HT-29 (cell line): Measurements from ENCODE around the gene HRH2. TPM values are rescaled to one million over a fixed set of nuclear protein-coding genes. Genes with fewer than 3 reads are reported as not detected.
"Not testable (repeated sequence)": the region's sequence is repeated elsewhere in the genome, so short reads cannot be mapped to it uniquely, and the experiment has no call there.

ENCODE experiments used
- DNase-seq: peaks from one replicate; pipeline ENCODE4 v3.0.0-alpha.2; 2015; ENCODE audit warnings: low spot score
- total RNA-seq: library from RNA; depleted of rRNA; stranded (reverse); fragments of >200 nt; shearing (Covaris generic); gene quantifications from 2 replicates; pipeline ENCODE4 v1.2.3, GENCODE V29; 2014

HRH2 gene
- total RNA-seq, 1 experiment from 2014 or later: not detected

DNA sequence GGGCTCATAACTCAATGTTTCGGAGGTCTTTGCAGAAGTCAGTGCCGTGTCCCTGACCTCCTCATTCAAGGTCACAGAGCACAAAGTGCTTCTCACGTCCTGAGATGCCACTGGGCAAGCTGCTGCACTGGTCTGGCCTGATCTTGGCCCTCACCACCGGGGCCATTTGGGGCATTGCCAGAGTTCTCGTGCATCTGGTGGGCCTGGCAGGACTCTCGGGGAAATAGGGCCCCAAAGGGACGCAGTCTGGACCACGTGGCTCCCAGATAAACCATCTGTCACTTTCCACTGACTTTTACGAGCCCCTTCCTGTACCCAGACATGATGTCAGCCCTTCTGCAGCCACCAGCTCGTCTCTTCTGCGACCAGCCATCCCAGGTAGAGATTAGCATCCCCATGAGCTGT is 54.8 kb downstream of the HRH2 start:
- no peak for DNase-seq

DNA sequence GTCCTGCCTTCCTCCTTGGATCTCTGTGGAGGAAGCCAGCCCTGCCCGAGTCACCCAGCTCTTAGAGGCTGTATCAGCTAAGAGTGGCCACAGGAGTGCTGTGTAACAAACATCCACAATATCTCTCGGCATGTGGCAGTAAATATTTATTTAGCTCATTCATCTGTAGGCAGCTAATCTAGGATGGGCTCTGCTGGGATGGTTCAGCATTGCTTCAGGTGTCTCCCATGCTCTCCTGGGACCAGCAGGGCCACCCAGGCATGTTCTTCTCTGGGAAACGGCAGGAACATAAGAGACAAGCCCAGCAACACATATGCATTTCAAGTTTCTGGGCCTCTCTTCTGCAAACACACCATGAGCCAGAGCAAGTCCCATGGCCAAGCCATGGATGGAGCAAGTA is 56.1 kb downstream of the HRH2 start:
- DNase-seq: no peak

DNA sequence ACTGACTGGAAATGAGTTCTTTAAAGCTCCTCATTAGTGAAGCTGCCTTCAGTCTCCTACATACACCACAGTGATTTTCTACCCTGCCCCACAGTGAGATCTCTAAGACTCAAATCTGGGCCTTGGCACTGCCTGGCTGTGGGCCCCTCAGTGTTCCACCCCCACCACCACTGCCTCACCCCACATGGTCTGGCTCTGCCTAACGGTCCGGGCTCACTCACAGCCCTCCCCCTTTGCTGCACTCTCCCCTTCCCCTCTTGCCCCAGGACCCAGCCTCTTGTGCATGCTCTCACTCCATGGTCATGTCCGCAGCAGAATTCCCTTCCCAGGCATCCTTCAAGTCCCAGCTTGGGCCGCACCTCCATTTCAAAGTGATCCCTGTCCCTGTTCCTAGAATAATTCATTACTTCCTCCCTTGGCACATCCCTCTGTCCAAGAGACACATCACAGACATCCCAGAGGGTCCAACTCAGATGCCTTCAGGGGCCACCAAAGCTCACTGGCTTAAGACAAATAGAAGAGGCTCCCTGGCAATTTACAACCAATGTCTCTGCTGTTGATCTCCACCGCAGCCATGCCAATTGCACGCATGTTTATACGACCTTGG is 56.7 kb downstream of the HRH2 start:
- no peak for DNase-seq

DNA sequence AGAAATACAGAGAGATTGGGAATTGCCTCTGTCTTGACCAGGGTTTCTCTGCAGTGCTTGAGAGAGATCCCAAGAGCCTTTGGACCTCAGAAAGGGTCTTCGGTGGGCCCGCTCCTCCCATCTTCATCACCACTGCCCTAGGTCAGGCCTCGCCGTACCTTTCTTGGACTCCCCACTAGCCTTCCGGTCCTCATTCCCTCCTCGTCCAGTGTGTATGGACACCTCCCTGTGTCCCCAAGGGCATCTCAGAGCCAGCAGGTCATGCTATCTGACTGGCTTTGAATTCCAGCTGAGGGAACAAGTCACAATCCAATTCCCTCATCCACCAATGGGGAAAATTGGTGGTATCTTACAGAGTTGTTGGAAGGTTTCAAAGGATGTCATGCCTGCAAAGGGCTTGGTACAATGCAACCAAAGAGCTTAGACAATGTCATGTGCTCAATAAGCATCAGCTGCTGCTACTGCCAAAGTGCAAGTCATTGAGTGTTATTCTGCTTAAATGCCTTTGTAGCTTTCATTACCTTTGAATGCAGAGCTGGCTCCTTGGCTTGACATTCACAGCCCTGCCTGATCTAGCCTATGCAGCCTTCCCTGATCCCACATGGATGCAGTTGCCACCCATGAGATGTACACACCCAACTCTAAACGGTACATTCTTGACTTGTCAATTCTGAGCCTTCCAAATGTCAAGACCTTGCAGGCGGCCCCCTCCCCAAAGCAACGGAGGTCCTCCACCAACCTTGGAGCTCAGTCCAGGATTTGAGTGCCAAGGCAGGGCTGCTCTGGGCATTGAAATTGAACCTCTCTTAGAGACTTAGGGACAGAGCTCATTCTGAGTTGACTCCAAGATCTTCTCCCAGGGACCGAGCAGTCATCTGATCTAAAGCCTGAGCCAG is 58.0 kb downstream of the HRH2 start:
- no peak for DNase-seq

DNA sequence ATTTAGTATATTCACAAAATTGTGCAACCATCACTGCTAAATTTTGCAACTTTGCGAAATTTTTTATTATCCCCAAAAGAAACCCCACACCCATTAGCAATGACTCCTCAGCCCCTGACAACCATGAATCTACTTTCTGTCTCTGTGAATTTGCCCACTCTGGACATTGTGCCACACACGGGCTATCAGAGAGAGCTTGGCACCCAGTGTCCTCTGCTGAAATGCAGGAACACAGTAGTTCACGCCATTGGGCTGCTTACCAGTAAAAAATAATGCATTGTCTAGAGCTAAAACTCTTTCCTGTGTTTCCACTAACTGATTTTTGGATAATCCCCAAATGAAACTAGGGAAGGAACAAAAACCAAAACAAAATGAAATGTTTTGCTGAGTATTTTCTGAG is 60.0 kb downstream of the HRH2 start:
- DNase-seq: no peak

DNA sequence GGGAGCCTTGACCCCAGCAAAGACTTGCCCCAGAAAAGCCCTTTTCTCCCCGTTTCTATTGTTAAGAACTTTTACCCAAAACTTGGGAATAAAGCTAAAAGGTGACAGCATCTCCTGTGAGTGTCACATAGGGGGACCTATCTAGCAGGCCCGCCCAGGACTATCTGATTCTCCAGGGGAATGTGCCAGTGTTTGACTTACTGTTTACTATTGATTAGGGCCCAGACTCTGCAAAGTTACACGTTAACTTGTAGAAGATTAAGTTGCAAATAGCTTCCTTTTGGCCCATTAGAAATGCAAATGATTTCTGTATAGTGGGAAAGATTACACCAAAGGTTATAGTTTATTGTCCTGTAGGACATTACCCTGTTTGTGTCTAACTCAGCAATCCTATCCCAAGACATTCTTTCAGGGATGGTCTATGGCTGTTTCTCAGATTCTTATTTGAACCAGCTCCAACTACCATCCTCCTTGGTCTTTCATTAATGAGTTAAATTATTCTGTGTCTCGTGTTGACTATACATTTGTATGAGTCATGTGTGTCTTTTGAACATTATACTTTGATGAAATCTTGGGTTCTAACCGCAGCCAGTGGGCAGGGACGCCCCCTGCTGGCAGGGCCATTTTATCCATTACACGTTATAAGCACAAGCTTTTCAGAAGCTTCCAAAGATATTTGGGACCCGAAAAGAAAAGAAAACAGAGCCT is 60.7 kb downstream of the HRH2 start:
- DNase-seq: peak; percentile 49

DNA sequence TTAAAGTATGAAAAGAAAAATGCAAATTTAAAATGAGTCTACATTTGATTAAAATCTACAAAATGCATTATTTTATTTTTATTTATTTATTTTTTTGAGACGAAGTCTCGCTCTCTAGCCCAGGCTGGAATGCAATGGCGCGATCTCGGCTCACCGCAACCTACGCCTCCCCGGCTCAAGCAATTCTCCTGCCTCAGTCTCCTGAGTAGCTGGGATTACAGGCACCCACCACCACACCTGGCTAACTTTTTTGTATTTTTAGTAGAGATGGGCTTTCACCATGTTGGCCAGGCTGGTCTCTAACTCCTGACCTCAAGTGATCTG is 61.2 kb downstream of the HRH2 start:
- DNase-seq: not testable (repeated sequence)

DNA sequence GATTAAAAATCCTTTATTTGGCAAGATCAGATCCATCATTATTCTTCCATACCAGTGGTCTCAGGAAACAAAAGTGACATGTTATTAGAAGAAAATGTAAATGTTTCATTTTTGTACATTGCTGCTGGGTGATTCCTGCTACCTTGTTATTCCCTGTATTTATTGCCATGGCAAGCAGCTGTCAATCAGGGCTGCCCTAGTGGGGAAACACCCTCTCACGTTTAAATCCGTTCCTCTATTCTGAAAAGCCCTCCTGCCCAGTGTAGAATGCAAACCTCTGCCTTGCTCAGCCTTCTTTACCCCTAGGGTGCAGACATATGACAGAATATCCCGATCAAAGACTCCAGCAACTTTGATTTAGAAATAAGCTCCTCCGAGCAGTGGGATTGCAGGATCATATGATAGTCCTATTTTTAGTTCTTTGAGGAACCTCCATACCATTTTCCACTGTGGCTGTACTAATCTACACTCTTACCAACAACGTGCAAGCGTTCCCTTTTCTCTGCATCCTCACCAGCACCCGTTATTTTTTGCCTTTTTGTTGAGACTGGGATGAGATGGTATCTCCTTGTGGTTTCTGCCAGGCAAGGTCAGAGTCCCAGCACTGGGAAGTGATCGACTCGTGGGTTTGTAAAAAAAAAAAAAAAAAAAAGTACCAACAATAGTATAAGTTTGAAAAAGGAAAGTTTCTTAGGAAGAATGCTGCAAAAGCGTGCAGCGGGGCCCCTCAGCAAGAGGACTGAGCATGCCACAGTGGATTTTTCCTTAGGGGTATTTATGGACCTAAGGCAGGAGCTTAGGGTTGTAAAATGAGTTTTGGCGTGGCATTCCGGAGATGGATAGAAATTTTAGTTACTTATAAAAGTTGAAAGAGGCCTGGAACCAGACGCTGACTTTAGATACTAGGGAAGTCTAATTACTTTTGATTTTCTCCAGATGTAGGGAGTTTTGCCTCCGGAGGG is 66.7 kb downstream of the HRH2 start:
- DNase-seq: no peak

DNA sequence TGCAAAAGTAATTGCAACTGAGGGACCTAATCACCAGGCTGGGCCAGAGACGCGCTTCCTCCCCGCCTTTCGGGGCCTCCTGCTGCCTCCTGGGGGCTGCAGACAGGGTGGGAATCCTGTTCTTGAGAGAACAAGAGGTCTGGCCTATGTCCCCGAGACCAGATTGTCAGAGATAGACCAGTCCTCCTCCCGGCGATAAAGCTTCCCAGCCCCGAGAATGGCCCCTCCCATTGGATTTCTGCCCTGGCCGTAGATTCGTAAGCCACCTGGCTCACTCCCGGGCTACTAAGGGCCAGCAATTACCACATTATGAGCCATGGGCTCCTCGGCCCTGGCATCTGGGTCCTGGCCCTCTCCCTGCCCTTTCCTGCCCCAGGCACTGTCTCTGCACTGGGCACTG is 70.4 kb downstream of the HRH2 start:
- DNase-seq: no peak

DNA sequence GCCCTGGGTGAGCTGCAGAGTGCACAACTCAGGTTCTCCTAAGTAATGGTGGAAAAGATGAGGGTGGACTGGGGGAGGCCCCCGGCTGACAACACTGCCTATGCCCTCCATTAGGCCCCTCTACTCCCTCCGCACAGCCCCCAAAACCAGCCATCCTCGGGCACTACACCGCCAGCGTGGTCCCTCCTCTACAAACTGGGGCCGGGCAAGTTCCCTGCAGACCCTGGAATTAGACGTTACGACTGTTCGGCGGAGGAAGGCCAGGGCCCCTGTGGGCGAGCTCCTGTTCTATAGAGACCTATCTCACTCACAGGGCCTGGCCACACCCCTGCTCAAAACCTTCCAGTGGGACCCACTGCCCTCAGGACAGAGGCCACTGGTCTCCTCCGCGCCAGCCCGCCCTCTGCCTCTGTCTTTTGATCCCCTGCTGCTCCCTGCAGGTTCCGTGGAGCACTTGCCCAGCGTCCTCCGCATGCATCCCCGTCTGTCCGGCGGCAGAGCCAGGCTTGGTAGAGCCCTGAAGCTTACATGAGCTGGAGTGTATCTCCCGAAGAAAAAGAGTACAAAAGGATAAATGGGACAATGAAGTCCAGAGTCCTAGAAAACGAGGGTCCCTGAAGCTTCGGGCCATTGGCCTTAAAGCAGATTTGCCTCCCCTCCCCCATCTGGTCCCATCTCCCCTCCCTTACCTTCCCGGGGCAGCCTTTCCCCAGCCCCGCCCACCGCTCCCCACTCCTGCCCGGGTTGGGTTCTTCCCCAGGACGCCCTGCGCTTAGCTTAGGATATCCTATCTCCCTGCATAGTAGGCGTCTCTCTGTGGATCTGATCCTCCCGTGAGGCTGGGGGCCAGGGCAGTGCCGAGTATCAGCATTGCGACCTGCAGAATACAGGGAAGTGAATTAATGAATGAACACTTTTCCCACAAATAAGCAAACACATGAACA is 71.3 kb downstream of the HRH2 start:
- no peak for DNase-seq

DNA sequence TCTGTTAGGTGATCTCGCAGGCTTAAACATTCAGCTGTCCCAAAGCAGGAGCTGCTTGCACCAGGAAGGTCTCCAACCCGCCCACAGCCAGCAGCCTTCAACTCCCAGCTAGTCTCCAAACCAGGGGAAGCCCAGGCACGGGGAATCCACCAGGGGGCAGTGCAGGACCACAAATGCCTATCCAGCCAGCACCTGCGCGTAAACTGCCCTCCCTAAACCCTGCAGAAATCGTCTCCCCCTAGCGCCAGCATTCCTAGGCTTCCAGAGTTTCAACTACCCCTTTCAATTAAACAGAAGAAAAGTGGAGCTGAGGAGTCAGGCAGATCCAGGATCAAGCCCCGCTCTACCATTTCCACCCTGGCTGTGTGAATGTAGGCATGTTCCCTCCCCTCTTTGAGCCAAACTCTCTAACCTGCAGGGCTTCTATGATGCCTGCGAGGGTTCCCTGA is 72.0 kb downstream of the HRH2 start:
- DNase-seq: peak; percentile 96

DNA sequence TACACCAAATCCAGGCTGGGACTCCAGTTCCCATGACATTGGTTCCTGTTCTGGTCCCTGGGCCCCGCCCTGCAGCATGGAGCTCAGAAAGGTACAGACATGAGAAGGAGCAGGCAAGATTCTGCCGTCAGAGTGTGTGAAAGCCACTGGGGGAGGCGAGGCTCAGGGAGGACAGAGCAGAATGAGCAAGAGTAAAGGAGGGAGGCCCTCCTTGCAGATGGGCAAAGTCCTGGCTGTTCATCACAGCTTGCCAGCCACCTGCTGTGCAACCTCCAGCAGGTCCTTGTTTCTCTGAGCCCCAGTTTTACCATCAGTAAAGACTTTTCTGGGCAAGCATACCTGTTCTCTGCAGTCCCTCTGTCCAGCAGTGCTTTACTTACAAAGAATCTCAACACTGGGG is 73.3 kb downstream of the HRH2 start:
- no peak for DNase-seq

DNA sequence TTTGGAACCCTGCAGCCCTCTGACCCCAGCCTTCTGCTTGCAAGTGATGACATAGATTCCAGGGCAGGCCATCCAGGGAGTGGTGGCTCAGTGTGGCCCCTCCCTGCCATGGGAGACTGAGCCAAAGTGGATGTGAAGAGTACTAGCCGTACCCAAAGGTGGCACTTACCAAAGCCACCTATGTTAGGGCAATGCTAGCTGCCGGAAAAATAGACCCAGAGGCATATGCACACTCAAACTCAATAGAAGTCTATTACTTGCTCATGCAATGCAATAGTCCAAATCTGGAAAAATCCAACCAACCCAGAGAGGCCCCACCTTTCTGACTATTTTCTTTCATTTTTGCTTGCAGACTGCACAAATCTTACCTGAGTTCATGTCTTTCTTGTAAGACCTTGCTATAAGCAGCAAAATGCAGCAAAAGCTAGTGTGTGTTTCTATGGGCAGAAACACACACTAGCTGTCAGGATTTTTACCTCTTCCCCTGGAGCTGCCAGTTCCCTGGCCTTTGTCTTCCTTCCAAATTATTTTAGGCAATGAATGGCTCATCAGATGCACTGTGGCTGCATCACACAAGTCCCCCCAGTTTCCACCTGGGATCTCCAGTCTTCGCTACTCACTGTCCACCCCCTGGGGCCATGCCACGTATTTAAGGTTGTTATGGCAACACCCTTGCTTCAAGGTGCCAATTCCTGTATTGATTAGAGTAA is 74.0 kb downstream of the HRH2 start:
- no peak for DNase-seq

DNA sequence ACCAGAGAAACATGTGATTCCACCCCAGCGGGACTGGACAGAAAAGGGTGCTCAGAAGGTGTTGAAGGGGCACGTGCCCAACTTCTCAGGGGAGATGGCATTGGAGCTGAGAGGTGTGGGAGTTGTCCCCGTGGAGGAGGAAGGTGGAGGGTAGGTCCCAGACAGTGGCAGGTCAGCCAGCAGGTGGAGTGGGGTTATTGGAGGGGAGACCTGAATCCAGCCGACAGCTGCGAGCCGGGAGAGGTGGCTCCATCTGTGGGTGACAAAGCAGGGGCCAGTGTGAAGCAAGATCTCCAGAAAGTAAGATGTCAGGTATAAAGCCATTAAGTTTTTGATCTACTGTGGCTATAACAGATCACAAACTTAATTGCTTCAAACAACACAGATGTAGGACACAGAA is 75.1 kb downstream of the HRH2 start:
- no peak for DNase-seq

DNA sequence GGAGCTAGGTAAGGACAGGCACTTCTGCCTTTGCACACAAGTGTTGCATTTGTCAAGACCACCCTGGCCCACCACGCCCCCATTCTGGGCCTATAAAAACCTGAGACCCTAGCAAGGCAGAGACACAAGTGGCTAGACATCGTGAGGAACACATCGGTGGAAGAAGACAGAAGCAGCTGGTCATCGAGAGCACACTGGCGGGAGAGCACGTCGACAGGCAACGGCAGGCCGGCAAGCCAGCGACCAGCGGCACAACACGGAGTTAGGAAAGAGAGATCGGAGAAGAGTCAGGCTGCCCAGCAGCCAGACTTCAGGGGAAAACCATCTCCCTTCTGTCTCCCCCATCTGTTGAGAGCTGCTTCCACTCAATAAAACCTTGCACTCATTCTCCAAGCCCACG is 76.1 kb downstream of the HRH2 start:
- no peak for DNase-seq

DNA sequence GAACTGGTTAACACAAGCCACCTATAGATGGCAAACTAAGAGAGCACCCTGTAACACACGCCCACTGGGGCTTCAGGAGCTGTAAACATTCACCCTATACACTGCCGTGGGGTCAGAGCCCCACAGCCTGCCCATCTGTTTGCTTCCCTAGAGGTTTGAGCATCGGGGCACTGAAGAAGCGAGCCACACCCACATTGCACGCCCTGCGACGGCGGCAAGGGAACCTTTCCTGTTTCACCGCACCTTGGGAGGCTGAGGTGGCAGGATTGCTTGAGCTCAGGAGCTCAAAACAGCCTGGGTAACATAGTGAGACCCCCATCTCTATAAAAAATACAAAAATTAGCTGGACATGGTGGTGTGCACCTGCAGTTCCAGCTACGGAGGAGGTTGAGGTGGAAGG is 76.6 kb downstream of the HRH2 start:
- no peak for DNase-seq

DNA sequence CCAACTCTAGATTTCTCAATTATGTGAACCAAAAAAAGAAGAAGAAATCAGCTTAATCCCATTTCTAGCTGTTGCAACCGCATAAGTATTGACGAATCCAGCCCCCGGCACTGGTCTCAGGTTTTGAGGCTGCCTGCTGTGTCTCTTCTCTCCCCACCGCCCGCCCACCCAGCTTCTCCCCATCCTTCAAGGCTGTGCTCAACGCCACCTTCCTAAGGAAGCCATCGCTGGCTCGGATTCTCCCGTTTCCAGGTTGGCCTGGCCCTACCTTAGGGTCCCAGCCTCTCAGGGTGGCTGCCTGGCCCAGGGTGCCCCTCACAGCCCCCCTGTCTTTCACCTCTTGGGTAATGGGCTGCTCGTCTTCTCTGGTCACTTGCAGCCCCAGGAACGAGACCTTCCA is 77.8 kb downstream of the HRH2 start:
- DNase-seq: no peak

DNA sequence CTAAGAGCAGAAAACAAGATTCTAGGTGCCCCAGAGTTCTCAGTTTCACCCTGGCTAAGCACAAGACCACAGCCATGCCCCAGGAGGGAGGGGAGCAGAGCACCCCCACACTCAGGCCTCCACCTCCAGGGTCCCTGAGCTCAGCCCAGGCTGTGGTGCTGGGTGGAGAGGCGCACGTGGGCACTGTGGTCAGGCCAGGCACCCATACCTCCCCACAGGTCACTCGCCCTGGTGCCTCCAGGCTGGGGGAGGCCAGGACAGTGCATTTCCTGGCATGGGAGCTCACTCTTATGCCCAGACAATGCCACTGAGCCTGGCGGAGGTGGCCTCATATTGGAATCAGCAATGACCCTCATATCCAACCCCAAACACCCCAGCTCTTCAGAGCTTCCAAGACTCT is 78.8 kb downstream of the HRH2 start:
- DNase-seq: no peak

DNA sequence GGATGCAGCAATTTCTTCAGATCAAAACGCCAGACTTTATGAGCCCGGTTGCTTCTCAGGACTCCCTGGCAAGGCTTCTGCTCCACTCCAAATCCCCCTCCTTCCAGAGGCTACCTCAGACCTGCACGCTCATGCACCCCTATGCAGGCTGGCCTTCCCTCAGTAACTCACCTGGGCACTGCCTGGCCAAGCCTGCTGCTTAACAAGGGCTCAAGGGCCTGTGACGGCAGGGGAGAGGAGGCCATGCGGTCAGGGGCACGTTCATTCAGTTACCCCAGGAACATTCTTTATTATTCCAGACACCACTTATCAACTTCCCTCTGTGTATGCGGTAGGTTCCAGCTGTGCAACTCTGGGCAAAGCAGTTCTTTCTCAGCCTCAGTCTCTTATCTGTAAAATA is 79.6 kb downstream of the HRH2 start:
- DNase-seq: no peak

DNA sequence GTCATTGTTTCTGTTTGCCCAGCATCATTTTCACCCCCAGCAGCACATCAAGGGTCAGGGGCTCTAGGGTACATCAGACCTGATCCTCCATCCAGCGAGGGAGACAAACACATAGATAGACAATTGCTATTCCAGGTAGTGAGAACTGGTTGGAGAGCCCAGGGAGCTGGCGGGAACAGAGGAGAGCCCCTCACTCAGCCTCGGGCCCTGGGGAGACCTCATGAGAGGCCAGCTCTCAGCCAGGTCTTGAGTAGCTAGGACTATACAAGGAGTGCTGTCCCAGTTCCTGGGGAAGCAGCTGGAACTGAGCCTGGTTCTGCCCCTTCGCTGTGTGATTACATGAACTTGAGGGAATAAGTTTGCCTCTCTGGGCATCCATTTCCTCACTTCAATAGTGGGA is 80.3 kb downstream of the HRH2 start:
- no peak for DNase-seq
